Stomach (tissue), 4 donors: ENCODE results near the gene WBP1.

ENCODE experiments used
- CTCF ChIP-seq, 7 experiments: fragments of 450-650 bp in 4 of 7; fragments of 200-600 bp in 3 of 7; sonication (generic) in 3 of 7; IDR thresholded peaks; one replicate each; pipeline ENCODE4 v1.5.1; 2016 to 2019; ENCODE audit warnings: antibody characterized with exemption in 7 of 7, control low read depth in 2 of 7, mild to moderate bottlenecking in 1 of 7
- POLR2AphosphoS5 ChIP-seq, 3 donors: sonication (generic); formaldehyde crosslinking; IDR thresholded peaks; one replicate each; pipeline ENCODE4 v1.6.1; 2016; ENCODE audit warnings: antibody characterized with exemption in 3 of 3

GRCh38 chr2:74501335-74502071 is 43.3 kb downstream of the WBP1 start:
- TF ChIP-seq CTCF (IDR thresholded peaks at IDR 0.05) (no peak), POLR2AphosphoS5 (IDR thresholded peaks at IDR 0.05) (no peak)
